Stimulated activated CD8-positive, alpha-beta memory T cell treated with anti-CD3 and anti-CD28 coated beads, Interleukin-7, amount 100 ng/mL, for 4 hours (primary cell): ENCODE data around the gene CSF1R.

Source experiments
- DNase-seq, 2 donors: peaks; one replicate each; pipeline ENCODE4 v3.0.0-alpha.2; 2020; ENCODE audit warnings: low read depth in 2 of 2

Gene CSF1R

GRCh38 chr5:150120617-150121447, 34.5 kb upstream of the CSF1R start:
- no peak for DNase-seq

GRCh38 chr5:150120062-150120441, 33.7 kb upstream of the CSF1R start:
- DNase-seq, result no peak

GRCh38 chr5:150119421-150120061, 33.2 kb upstream of the CSF1R start:
- no peak for DNase-seq

- no peak for DNase-seq
Measured at GRCh38 chr5:150118561-150119229, 32.3 kb upstream of the CSF1R start.

- no peak for DNase-seq
Measured at GRCh38 chr5:150117945-150118560, 31.7 kb upstream of the CSF1R start.

- no peak for DNase-seq
Measured at GRCh38 chr5:150116667-150117400, 30.5 kb upstream of the CSF1R start.

GRCh38 chr5:150114773-150115408, 28.5 kb upstream of the CSF1R start:
- DNase-seq, result no peak

- DNase-seq, result no peak
Measured at GRCh38 chr5:150114102-150114641, 27.8 kb upstream of the CSF1R start.

- DNase-seq, result no peak
Measured at GRCh38 chr5:150113047-150113744, 26.8 kb upstream of the CSF1R start.

- DNase-seq, result no peak
Measured at GRCh38 chr5:150112201-150113046, 26.1 kb upstream of the CSF1R start.

- no peak for DNase-seq
Measured at GRCh38 chr5:150111122-150111521, 24.8 kb upstream of the CSF1R start.

GRCh38 chr5:150109921-150110320, 23.6 kb upstream of the CSF1R start:
- DNase-seq, result no peak

GRCh38 chr5:150108711-150109514, 22.6 kb upstream of the CSF1R start:
- no peak for DNase-seq

- DNase-seq, result no peak
Measured at GRCh38 chr5:150107909-150108447, 21.6 kb upstream of the CSF1R start.

- DNase-seq, result no peak
Measured at GRCh38 chr5:150106674-150107426, 20.5 kb upstream of the CSF1R start.

GRCh38 chr5:150105928-150106615, 19.7 kb upstream of the CSF1R start:
- no peak for DNase-seq

GRCh38 chr5:150104550-150104870, 18.2 kb upstream of the CSF1R start:
- DNase-seq, result no peak
